ENCODE measurements around the gene FXYD7.

DNA sequence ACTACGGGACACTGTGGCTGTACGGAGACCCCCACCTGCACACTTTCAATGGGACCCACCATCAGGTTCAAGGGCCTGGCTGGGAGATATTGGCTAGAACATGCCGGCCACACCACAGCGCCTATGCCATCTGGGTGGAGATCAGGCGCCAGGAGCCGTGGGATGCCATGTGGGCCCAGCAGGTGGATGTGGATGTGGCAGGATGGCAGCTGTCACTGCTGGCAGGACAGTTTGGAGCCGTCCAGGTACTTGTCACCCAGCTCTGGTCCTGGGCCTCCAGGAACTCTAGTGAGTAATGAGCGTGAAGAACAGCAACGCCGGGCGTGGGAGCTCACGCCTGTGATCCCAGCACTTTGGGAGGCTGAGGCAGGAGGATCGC lies 43.2 kb upstream of the FXYD7 start:
- TF ChIP-seq CTCF (IDR thresholded peaks at IDR 0.05) (no peak), ZFX (IDR thresholded peaks at IDR 0.05; ENCODE audit: borderline replicate concordance) (no peak)

Measured in 22Rv1 (cell line).